ENCODE measurements around the gene CAVIN2.

The CAVIN2 gene

GRCh38 chr2:191863988-191864387 lies 17.1 kb upstream of the CAVIN2 start:
- no peak for DNase-seq

DNA sequence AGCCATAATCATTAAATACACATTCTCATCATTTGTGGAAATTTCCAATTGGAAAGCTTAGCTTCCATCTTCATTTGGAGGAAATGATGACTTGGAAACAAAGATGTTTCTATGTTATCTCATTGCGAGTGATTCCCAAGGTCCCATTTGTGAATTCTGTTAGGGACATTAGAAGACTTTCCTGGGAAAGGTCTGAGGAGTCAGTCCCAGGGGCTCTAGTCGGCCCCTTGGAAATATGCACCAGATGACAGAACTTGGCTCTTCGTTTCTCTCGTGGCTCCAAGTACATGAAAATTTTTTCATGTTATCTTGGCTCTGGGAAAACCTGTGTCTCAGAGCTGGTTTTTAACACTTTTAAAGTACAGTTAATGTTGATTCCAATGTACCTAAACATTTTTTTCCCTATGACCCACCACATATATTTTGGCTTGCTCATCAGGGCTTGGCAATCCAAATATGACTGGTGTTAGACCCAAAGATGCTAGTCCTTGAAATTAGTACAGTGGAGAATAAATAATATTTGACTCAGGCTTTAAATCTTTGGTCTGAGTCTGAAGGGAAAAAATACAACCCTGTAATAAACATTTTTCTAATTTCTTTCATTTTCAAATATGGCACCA lies 15.4 kb upstream of the CAVIN2 start:
- no peak for DNase-seq

- no peak for DNase-seq
Observed at GRCh38 chr2:191860760-191861466, 14.0 kb upstream of the CAVIN2 start.

GRCh38 chr2:191859681-191860080 lies 12.8 kb upstream of the CAVIN2 start:
- DNase-seq = no peak

DNA sequence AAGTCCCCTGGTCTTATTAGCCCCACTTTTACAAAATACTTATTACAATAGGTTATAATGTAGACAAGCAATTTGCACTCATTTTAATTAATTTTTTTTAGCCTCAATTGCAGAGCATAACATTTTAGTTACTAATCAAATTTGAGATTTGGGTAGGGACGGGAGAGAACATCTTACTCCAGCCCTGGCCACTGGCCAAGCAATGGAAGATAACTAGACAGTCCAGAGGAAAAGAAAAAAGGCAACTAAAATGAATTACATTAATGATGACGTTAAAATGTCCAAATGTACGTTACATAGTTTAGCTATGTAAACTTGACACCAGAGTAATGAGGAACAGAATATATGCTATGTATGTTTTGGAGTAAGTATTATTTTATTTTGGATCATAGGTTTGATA lies 11.0 kb upstream of the CAVIN2 start:
- no peak for DNase-seq

- no peak for DNase-seq
Observed at GRCh38 chr2:191857259-191857805, 10.4 kb upstream of the CAVIN2 start.

DNA sequence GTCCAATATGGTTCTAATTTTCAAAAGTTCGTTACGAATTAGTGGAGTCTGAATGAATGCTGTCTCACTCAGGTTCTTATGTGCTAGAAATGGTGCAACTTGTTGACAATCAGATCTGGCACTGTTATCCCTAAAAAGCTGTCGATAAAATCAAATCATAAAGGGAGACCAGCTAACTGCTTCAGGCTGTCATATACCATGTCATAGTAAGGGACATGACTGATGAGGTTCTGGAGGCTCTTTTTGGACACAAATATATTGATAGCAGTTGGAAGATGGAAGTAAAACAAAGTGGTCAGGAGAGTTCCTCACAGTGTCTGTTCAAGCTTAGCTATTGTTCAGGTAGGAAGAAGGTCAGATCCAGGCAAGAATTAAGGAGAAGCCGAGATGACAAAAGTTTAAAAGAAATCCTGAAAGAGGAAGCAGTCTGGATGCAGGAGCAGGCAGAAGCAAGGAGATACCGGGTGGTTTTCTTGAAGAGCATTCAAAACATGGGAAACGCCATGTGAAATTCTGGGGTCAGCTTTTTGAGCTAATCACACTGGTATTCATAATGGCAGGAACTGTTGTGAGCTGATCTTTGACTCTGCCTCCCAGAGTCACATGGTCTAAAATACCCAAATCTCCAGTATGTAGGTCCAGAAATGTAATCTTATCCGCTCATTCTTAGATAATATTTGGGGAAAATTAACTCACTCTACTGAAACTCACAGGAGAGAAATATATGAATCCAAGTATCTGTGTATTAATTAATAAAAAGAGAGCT lies 9.4 kb upstream of the CAVIN2 start:
- DNase-seq = no peak

- no peak for DNase-seq
Observed at GRCh38 chr2:191855382-191855781, 8.5 kb upstream of the CAVIN2 start.

DNA sequence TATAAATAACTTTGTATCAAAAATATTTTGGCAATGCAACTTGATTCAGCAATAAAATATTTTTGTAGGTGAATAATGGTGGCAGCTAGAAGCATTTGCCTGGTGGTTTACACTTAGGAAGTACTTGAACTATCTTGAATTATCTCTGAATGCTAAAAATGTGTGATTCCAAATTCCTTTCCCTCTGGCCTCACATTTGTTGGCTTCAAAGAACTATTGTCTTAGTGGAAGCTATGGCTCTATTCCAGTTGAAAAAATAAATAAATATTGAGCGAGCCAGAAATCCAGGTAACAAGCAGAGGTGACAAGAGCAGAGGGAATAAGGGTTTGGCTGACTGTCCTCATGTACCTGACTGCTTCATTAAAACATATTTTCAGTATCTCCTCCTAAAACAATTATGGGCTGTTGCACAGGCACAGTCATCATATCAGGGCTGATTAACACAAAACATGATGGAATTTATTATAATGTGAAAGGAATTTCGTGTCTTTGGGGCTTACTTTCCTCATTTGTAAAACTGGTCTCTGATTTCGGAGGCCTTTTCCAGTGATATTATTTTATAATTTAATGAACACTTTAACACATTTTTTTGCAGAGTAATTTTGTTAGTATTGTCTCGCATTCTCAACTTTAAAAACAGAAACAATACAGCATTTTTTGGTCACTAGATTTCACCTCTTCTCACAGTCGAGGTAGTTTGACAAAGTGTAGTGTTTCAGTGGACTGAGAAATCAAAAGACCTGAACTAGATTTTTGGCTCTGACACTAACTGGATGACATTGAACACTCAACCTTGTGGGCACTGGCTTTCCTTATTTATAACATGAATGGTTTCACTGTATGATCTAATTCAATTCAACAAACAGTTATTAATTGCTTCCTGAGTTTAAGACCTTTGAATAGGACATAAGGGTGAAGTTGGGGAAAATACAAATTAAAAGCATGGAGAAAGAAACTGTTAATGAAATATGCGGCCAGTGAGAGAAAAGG lies 7.8 kb upstream of the CAVIN2 start:
- no peak for DNase-seq

- DNase-seq = no peak
Observed at GRCh38 chr2:191853843-191854242, 7.0 kb upstream of the CAVIN2 start.

DNA sequence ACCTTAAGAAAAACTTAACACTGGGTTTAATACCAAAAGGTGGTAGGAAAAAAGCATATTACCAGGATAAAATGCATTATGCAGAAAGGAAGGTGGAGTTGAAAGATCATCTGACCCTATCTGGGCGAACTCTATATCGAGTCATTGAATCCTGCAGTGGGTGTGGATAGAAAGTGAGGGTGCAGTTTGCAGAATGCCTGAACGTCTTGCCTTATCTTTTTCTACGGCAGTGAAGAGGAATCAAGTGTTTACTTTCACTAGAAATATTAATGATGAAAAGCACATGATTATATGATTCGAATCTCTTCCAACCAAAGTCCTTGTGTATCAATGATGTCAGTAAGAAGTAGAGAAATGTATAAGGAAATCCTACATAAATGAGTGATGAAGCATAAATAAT lies 4.3 kb upstream of the CAVIN2 start:
- DNase-seq = peak; percentile 55

- no peak for DNase-seq
Observed at GRCh38 chr2:191848771-191849767, 2.2 kb upstream of the CAVIN2 start.

GRCh38 chr2:191847764-191848163 lies 876 bp upstream of the CAVIN2 start:
- no peak for DNase-seq

- peak; percentile 48 for DNase-seq
Observed at GRCh38 chr2:191845876-191846514, 893 bp downstream of the CAVIN2 start.

GRCh38 chr2:191845248-191845715 lies 1.6 kb downstream of the CAVIN2 start:
- peak; percentile 53 for DNase-seq

- no peak for DNase-seq
Observed at GRCh38 chr2:191844706-191845105, 2.2 kb downstream of the CAVIN2 start.

GRCh38 chr2:191840921-191841320 lies 6.0 kb downstream of the CAVIN2 start:
- no peak for DNase-seq

GRCh38 chr2:191839918-191840804 lies 6.7 kb downstream of the CAVIN2 start:
- DNase-seq = peak; percentile 56

DNA sequence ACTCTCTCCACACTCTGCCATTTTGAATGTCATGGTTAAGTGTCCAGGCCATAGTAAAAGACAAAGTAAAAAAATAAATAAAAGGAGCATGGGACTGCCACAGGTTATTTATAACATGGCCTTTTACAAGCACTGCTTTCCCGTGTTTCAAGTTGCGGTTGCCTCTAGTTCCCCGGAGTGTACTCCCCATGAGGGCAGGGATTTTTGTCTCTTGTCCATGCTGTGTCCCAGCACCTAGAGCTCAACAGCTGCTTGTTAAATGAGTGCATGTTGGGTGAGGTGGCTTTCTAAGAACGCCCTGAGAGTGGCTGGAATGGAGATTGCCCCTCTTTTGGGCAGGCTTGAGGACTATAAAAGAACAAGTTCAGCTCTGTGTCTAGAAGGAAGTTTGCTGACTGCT lies 8.4 kb downstream of the CAVIN2 start:
- no peak for DNase-seq
